CD4-positive, alpha-beta memory T cell (primary cell): Measurements from ENCODE around the gene ZNF286A. TPM values are rescaled to one million over a fixed set of nuclear protein-coding genes. Genes with fewer than 3 reads are reported as not detected.
"Not testable (repeated sequence)": the region's sequence is repeated elsewhere in the genome, so short reads cannot be mapped to it uniquely, and the experiment has no call there.

Source experiments
- CTCF ChIA-PET: fragments of 350-600 bp; sonication (Branson Sonifier 250); formaldehyde crosslinking; loops from one replicate; lab custom pipeline; 2021; ENCODE audit warnings: inconsistent platforms; ENCODE audit not compliant: partially characterized antibody; lab: Charles Lee
- POLR2A ChIA-PET: fragments of 350-600 bp; sonication (Branson Sonifier 250); formaldehyde crosslinking; loops from one replicate; lab custom pipeline; 2021; ENCODE audit not compliant: partially characterized antibody; lab: Charles Lee
- DNase-seq, 5 donors: peaks; one replicate each; pipeline versions ENCODE4 v3.0.0 to v3.0.0-alpha.2; 2020 to 2022; ENCODE audit warnings: mixed read lengths in 1 of 5
- H3K27ac ChIP-seq: one replicate; pipeline ENCODE4 v1.7.0; 2013; ENCODE audit warnings: low read depth, low read length
- H3K27me3 ChIP-seq: 2 replicates; pipeline ENCODE4 v1.7.0; 2013; ENCODE audit warnings: mild to moderate bottlenecking, low read length, moderate library complexity; ENCODE audit not compliant: insufficient read depth
- H3K36me3 ChIP-seq: 2 replicates; pipeline ENCODE4 v1.7.0; 2013; ENCODE audit warnings: mild to moderate bottlenecking, low read length, moderate library complexity; ENCODE audit not compliant: insufficient read depth
- H3K4me1 ChIP-seq: 2 replicates; pipeline ENCODE4 v1.7.0; 2013; ENCODE audit warnings: mild to moderate bottlenecking, low read length, moderate library complexity; ENCODE audit not compliant: insufficient read depth
- H3K4me3 ChIP-seq, 2 donors: one replicate each; pipeline ENCODE4 v1.7.0; 2013; ENCODE audit warnings: low read length in 2 of 2, mild to moderate bottlenecking in 1 of 2
- H3K9me3 ChIP-seq, 2 donors: one replicate each; pipeline ENCODE4 v1.7.0; 2013; ENCODE audit warnings: low read length in 2 of 2, control low read depth in 1 of 2; ENCODE audit not compliant: control insufficient read depth in 1 of 2
- H3K27ac Mint-ChIP-seq, 7 donors: one replicate each; pipeline ENCODE4 v1.8.0; 2020 to 2021; ENCODE audit warnings: mixed read lengths in 7 of 7, mild to moderate bottlenecking in 6 of 7, inconsistent platforms in 3 of 7, moderate library complexity in 3 of 7
- H3K27me3 Mint-ChIP-seq, 2 donors: one replicate each; pipeline ENCODE4 v1.8.0; 2020 to 2021; ENCODE audit warnings: mixed read lengths in 2 of 2
- H3K36me3 Mint-ChIP-seq, 2 donors: one replicate each; pipeline ENCODE4 v1.8.0; 2020 to 2021; ENCODE audit warnings: mixed read lengths in 2 of 2, inconsistent platforms in 1 of 2, mild to moderate bottlenecking in 1 of 2
- H3K4me1 Mint-ChIP-seq, 4 donors: one replicate each; pipeline ENCODE4 v1.8.0; 2020 to 2021; ENCODE audit warnings: mixed read lengths in 4 of 4, mild to moderate bottlenecking in 1 of 4
- H3K4me3 Mint-ChIP-seq, 8 donors: one replicate each; pipeline ENCODE4 v1.8.0; 2020 to 2021; ENCODE audit warnings: mixed read lengths in 8 of 8, mild to moderate bottlenecking in 7 of 8, moderate library complexity in 6 of 8, inconsistent platforms in 3 of 8
- H3K9me3 Mint-ChIP-seq, 8 donors: one replicate each; pipeline ENCODE4 v1.8.0; 2020 to 2021; ENCODE audit warnings: mixed read lengths in 8 of 8, mild to moderate bottlenecking in 5 of 8, inconsistent platforms in 3 of 8, moderate library complexity in 1 of 8
- intact Hi-C: fragments of 100-400 bp; cut with micrococcal nuclease; formaldehyde crosslinking; loops from one replicate; pipeline ENCODE4 v1.15.1; 2023
- polyA plus RNA-seq, 2 donors: library from polyadenylated mRNA; unstranded; fragments of 300-500 nt; fragmentation: Illumina TruSeq; gene quantifications; one replicate each; pipeline ENCODE4 v1.2.3, GENCODE V29; 2021
- total RNA-seq, 2 experiments: library from RNA; stranded (reverse); gene quantifications; one replicate each; pipeline ENCODE4 v1.2.3, GENCODE V29; 2021

The ZNF286A gene
- total and polyA plus RNA-seq, 4 experiments from 2014 or later, result 10.8 to 35.4 (median 21.9) TPM

DNA sequence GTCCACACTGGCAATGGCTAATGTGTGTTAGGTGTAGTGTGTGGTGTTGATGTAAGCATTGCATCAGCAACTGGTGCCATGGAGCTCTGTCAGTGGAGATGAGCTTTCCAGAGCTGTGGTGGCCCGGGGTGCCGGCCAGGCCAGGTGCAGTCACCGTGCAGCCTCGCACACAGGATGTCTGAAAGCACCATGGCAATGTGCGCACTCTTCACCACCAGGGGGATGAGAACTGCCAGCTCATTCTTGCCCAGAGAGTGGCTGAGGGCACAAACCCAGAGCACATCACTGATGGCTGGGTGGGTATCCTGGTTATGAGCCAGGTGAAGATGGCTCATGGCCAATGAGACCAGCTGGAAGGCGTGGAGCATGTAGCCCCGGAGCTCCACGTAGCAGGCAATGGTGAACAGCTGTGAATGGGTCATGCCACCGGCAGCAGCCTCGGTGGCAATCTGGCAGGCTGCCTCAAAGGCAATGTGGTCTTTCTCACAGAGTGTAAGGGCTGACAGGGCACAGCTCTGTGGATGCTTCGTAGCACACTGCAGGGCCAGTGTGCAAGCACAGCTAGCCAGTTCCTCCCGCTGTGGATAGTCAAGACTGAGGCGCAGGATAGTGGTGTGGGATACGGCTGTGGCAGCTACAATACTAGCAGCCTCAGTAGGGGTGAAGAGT is 69.4 kb downstream of the ZNF286A start:
- H3K4me3 ChIP-seq, H3K9me3 Mint-ChIP-seq, CTCF ChIA-PET, H3K36me3 ChIP-seq, H3K4me3 Mint-ChIP-seq, H3K4me1 Mint-ChIP-seq, H3K27ac Mint-ChIP-seq, H3K9me3 ChIP-seq, POLR2A ChIA-PET, H3K27me3 Mint-ChIP-seq, H3K36me3 Mint-ChIP-seq, H3K27me3 ChIP-seq, H3K27ac ChIP-seq, intact Hi-C loops, DNase-seq, H3K4me1 ChIP-seq: not testable (repeated sequence)

Other genes with a start within 250 kb of the ZNF286A start
- 10 to 100 TPM in 1 of 2 experiments, 1 to 10 TPM in 1; 9.6 to 17.3 TPM for gene CDRT4, start 232.1 kb upstream of the ZNF286A start, total RNA-seq
- 1 to 10 TPM; 1.9 to 2.0 TPM for gene CDRT4, start 232.1 kb upstream of the ZNF286A start, polyA plus RNA-seq
- gene TVP23C, start 136.3 kb upstream of the ZNF286A start, total RNA-seq, result 10 to 100 TPM; 26.4 to 34.5 TPM
- gene TVP23C, start 136.3 kb upstream of the ZNF286A start, polyA plus RNA-seq, result 1 to 10 TPM; 5.8 to 6.9 TPM
- under 1 TPM; 0.26 to 0.89 TPM for gene FBXW10B, start 80.0 kb upstream of the ZNF286A start, total RNA-seq
- gene FBXW10B, start 80.0 kb upstream of the ZNF286A start, polyA plus RNA-seq, result not detected
- 10 to 100 TPM in 1 of 2 experiments, 1 to 10 TPM in 1; 8.3 to 11.2 TPM for gene TRIM16, start 15.4 kb upstream of the ZNF286A start, total RNA-seq
- gene TRIM16, start 15.4 kb upstream of the ZNF286A start, polyA plus RNA-seq, result 1 to 10 TPM; 4.2 to 5.6 TPM
- gene TBC1D26, start 32.5 kb downstream of the ZNF286A start, total RNA-seq, result under 1 TPM; 0.19 to 0.49 TPM
- not detected for gene TBC1D26, start 32.5 kb downstream of the ZNF286A start, polyA plus RNA-seq
- under 1 TPM; 0.23 to 0.25 TPM for gene ADORA2B, start 245.4 kb downstream of the ZNF286A start, total RNA-seq
- 1 to 10 TPM in 1 of 2 donors, under 1 TPM in 1; 0.57 to 1.8 TPM for gene ADORA2B, start 245.4 kb downstream of the ZNF286A start, polyA plus RNA-seq